Measurements from ENCODE around the gene CAST.

DNA sequence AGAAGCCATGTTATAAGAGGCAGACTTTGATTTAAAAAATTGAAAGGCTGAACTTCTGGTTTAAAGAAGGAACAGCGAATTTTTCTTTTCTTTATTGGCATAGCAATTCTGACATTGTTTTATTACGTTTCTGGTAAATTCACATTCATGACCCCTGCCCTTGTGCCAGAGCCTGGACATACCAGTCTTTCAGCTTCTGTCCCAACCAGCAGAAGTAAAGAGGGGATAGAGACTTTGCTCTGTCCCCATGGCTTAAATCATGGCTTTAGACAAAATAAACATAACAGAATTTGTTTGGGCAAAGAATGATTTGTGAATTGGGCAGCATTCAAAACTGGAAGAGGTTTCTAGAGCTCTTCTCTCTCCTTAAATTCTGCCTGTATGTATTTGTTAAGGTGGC, 15.3 kb downstream of the CAST start:
- TF ChIP-seq, protein P1, sequence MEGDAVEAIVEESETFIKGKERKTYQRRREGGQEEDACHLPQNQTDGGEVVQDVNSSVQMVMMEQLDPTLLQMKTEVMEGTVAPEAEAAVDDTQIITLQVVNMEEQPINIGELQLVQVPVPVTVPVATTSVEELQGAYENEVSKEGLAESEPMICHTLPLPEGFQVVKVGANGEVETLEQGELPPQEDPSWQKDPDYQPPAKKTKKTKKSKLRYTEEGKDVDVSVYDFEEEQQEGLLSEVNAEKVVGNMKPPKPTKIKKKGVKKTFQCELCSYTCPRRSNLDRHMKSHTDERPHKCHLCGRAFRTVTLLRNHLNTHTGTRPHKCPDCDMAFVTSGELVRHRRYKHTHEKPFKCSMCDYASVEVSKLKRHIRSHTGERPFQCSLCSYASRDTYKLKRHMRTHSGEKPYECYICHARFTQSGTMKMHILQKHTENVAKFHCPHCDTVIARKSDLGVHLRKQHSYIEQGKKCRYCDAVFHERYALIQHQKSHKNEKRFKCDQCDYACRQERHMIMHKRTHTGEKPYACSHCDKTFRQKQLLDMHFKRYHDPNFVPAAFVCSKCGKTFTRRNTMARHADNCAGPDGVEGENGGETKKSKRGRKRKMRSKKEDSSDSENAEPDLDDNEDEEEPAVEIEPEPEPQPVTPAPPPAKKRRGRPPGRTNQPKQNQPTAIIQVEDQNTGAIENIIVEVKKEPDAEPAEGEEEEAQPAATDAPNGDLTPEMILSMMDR (IDR thresholded peaks at IDR 0.05), result no peak
- no peak for TF ChIP-seq POLR2A (IDR thresholded peaks at IDR 0.05)

All from stomach (tissue), 4 donors.